Astrocyte of the hippocampus (primary cell): ENCODE measurements around the gene CEND1.

ENCODE experiments used
- DNase-seq: peaks from one replicate; pipeline ENCODE4 v3.0.0; 2011; ENCODE audit warnings: low read depth, low spot score

Gene CEND1

DNA sequence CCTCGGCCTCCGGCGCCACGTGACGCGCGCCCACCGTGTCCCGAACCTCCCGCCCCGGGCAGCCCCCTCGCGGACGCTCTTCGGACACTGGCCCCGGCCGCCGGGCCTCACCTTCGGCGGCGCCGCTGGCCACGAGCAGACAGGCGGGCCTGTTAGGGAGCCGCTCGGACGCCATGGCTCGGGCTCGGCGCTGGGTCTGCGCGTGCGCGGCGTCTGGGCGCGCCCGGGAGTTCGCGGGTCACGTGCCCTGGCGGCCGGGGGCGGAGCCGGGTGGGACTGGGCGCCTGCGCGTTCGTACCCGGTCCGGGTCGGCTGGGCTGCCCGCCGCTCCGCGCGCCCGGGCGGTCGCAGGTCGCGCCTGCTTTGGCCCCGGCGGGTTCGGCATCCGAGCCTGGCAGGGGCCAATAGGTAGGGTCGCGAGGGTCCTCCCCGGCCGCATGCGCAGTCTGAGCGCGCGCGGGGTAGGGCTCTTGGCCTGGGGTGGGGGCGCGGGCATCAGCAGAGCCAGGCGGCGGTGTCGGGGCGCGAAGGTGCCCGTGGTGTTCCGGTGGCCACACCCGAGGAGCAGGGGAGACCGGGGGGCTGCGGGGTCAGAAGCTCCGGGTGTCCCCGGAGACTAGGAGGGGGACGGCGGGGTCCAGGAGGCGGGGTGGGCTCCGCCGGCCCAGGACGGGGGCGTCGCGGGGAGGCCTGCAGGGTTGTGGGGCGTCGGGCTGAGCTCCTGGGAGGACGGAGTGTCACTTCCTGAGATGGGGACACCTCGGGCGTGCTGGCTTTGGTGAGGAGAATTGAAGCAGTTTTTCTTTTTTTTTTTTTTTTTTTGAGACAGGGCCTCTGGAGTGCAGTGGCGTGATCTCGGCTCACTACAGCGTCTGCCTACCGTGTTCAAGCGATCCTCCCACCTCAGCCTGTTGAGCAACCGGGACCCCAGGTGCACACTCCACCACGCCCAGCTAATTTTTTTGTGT, 12.3 kb downstream of the CEND1 start, which contains the start of gene GATD1:
Gene GATD1 (minus strand): TSS at position 200 of the 968 bp plus-strand sequence. CDS start 25 bp downstream, at position 175.
- peak; percentile 97 for DNase-seq

DNA sequence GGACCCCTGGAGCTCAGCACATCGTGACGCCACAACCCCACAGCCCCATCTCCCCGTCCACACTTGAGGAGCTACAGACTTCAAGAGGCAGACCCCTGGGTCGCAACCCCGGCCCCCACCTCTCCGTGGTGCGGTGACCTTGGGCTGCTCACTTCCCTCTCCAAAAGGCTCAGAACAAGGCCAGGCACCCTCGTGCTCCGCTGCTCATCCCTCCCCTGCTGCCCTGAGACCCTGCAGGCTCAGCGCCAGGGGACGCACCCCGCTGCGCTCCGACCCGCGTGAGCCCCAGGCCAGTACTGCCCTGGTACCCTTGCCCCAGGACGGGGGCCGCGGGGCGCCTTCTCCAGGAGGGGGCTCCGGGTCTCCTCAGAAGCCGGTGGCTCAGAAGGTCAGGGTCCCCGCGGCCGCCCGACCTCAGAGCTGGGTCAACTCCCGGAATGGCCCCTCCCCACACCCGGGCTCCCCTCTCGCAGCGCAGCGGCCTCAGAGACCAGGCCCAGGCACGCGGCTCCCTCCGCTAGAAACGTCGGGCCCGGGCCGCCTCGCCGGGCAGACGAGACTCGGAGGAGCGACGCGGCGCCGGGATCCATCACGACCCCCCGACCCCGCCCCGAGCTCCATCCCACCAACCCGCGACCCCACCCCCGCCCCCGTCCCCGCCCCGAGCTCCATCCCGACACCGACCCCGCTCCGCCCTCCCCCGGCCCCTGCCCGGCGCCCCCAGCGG, 13.2 kb downstream of the CEND1 start:
- peak; percentile 67 for DNase-seq

DNA sequence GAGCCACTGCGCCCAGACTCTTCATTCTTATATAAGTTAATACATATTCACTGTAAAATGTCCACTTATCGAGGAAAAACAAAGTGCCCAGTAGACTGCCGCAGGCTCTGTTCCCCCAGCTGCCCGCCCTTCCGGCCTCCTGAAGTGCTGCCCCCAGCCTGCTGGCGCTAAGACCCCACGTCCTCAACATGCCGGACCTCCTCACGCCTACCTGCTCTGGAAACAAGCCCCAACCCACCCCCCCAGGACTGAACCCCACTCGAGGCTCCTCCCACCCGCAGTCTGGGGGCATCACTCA, 13.7 kb downstream of the CEND1 start:
- peak; percentile 16 for DNase-seq

DNA sequence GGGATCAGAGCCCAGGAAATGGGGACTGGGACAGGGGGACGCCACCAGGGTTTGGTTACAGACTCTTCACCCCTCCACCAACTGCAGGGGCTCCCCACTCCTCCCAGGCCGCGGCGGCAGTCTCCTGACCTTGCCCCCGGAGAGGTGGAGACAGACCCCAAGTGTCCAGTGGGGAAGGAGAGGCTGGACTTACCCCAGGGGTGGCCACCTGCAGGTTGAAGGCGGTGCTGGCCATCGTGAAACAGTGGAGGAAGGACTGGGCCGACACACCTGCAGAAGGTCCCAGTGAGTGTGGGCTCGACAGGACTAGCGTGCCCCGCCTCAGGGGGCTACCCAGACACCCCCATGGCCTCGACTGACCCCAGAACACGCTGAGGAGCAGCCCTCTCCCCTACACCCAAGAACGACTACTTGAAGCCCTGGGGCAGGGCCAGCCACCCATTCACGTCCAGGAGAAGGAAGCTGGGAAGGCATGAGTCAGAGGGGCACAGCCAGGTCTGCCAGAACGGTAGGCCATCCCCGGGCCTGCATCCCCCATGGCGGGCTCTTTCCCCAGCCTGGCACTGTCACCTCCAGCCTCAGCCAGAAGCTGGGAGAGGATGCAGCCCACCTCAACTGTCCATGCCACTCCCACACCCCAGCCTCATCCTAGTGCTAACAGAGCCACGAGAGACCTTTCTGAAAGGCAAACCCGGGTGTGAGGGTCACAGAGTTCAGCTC, 14.9 kb downstream of the CEND1 start:
- DNase-seq, result peak; percentile 65

DNA sequence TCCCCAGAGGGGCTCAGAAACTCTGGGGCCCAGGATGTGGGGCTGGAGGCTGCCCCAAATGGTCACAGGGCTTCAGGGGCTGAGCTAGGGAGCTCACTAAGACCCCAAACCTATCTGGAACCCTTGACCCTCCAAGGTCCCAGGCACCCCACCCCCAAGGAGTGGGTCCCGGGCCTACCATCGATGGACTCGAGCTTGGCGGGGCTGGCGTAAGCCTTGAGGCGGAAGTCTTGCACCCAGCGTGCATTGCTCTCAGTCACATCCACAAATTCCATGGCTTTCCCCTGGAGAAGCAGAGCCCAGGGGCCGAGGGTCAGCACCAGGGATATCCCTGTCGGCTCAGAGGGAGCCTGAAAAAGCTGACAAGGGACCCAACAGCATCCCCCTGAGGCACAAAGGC, 16.1 kb downstream of the CEND1 start:
- no peak for DNase-seq

DNA sequence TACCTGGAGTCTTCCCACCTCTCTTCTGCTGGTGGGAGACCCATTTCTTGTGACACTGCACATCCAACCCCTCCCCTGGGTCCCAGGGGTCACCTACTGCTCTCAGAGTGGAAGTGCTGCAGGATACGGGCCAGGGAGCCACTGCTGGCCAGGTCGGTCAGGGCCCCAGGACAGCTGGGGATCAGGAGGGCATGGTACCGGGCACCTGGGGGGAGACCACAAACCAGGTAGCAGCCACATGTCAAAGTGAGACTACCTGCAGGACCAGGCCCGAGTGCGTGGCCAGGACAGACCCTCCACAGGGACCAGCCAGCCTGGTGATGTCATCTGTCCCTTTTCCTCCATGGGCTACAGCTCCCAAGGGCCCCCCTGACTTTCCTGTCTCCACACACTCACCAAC, 16.5 kb downstream of the CEND1 start:
- DNase-seq, result peak; percentile 0

DNA sequence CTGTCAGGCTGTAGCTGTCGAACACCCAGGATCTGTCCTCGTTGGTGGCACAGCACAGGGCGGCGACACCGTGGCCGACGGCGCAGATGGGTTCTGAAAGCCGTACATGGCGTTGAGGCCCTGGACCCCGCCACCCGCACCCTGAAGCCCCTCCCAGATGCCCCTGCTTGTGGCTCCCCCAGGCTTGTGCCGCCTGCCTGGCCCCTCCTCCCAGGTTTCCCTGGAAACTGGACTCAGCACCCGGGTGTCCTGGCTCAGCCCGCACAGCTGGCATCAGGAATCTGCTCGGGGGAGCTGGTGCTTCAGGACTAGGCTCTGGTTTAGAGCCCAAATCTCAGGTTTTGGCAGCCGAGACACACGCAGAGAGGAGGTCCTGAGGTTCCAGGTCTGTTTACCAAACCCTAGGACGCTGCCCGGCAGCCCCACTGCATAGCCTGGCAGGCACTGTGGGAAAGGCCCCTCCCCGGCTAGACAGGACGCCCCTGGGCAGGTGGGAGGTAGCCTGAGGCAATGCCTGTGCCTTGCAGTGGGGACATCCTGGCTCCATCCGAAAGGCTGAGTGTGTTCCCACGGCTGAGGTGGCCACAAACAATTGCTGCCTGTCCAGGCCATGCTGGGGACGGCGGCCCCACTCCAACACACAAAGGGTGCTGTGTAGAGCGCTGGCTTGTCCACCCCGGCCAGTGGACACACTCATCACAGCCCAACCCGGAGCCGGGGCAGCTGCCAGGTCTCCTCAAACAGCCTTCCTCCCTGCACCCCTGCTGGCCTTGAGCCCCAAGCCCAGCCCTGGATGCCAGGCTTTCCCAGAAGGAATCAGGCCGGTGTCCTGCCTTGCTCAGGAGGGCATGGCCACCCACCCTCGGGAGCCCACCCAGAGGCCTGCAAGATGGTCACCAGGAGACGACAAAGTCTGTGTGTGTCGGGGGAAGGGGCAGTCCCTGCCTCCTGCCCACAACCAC, 17.2 kb downstream of the CEND1 start:
- DNase-seq, result peak; percentile 41

DNA sequence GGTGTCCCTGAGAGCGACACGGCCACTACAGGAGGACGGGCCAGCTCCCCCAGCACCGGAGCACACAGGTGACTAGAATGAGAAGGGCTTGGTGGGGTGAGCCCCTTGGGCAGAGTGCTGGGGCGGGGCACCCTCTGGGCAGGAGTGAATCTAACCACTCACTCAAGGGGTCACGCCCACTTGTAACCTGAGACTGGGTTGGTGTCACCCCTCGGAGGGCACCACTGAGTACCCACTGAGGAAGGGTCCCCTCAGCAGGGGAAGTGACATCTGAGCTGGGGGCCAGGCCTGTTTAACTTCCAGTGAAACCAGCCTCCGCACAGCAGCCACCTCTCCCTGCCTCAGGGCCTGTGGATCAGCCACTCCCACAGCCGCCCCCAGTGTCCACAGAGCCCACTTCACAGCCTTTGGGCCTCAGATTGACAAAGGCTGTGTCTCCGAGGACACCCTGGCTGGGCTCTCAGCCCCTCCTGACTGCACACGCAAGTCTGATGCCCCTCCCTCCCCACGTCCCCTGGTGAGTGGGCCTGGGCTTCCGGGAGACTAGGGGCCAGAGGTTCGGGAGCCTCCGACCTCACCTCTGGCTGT, 18.2 kb downstream of the CEND1 start:
- DNase-seq, result peak; percentile 1

DNA sequence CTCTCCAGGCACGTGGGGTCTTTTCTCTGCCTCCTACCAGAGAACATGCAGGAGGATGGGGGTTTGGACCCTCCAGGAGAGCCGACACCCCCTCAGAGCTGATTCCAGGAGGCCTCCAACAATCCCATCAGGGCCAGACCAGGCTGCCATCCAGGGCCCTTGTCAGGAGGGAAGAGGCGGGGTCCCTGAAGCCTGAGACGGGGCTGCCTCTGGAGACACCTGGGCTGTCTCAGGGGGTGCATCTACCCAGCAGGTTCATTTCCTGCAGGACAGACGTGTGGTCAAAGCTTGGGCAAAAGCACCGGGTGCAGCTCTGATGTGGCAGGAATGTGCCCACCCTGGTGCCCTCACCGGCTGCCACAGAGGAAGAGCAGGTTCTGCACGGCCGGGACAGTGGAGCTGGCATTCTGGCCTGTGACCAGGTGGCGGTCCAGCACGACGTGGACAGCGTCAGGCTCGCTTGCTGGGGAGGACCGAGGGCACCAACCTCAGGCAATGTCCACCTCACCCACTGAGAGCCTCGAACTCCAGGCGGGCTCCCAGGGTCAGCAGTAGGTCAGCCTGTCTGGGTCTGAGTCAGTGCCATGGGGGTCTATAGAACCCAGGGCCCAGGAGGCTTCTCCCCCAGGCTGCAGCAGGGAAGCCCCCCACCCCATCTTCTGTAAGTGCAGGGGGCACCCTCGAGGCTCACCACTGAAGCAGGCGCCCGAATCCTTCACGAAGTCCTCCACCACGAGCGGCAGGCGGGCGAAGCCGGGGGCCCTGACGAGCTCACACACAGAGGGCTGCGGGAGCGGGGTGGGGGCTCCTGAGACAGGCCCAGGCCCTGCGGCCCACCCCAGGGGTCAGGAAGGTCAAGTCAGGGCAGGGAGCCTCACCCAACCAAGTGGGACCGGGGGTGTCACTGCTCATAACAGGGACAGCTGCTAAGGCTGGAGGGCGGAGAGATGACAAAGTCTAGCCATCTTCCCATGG, 19.0 kb downstream of the CEND1 start:
- no peak for DNase-seq

DNA sequence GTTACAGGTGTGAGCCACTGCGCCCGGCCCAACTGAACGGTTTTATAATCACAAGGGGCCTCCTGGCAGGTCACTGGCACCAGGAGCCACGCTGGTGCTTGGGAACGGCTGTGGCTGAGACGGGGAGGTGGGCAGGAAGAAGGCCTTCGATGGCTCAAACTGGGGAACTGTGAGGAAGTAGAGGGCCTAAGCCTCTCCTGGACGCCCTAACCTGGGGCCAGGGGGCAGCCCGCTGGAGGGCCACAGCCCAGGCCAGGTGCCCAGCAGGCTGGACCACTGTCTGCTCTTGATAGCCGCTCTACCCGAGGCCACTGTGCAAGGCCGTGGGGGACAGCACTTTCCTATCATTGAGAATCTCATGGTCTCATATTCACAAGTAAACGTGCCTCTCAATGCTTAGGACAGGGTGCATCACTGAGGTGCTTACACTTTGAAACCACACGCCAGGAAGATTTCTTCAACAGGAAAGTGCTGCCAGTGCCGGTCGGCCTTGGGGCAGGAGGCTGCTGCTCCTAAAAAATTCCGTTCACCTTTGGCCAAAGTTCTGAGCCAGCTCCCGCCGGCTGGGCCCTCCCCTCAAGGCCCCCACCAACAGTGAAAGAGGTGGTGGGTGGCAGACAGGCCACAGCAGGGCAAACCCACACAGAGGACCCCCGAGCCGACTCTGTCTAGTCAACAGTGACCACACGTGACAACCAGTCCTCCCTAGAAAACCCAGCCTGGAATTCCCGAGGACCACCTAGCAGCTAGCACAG, 19.8 kb downstream of the CEND1 start:
- no peak for DNase-seq

DNA sequence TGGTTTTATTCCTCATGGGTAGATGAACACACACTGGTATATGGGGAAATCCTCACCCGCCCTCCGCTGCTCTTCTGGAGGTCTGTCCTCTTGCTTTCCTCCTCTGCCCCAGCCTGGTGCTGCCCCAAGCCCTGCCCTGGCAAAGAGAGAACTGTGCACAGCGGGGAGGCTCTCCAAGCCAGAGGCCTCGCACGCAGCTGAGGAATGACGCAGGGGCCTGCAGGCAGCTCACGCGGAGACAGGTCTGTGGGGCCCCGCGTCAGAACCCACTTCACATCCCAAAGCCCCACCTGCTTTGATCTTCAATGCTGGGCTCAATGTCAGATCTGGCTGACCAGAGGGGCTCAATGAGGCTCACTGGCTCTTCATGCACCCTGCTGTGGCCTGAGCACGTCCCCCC, 22.7 kb downstream of the CEND1 start:
- DNase-seq, result no peak

DNA sequence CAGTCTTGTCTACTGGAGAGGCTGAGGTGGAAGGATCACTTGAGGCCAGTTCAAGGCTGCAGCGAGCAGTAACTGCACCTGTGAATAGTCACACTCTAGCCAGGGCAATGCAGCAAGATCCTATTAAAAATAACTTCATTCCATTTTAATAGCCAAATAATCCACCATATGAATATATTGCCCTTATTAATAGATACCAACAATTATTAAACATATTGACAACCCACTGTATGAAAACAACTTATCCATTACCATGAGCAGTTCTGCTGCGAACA, 23.0 kb downstream of the CEND1 start:
- DNase-seq, result no peak

DNA sequence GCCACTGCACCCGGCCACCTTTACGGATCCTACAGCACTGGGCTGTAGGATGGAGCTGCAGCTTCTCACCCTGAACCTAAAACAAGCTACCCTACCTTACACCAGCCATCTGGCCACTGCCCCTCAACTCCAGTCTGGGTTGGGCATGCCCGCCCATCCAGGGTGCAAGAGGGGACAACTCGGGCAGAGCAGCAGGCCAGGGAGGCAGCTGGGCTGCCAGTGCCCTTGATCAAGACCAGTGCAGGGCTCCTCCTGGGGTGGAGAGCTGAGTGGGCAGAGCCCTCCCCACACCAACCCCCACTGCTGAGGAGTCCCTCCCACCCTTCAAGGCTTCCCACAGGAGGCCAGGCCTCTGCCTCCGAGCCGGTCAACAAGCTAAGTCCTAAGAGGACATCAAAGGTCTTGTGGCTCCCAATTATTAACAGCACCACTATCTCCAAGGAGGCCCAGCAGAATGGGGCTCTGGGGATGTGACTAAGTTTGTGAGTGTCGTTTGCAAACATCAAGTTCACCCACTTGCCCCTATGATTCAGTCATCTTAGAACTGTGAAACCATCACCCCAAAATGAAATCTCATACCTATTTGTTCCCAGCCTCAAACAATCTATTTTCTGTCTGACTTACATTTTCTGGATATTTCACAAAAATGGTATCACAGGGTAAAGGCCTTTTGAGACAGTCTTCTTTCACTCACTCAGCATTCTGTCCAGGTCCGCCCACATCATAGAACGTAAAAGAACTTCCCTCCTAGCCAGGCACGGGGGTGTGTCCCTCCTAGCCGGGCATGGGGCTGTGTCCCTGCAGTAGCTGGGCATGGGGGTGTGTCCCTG, 23.6 kb downstream of the CEND1 start:
- no peak for DNase-seq

DNA sequence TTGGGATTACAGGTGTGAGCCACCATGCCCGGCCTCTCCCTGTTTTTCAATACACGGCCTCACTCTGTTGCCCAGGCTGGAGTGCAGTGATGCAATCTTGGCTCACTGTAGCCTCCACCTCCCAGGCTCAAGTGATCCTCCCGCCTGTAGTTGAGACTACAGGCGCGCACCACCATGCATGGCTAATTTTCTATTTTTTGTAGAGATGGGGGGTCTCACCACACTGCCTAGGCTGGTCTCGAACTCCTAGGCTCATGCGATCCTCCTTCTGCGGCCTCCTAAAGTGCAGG, 24.1 kb downstream of the CEND1 start:
- DNase-seq, result no peak

DNA sequence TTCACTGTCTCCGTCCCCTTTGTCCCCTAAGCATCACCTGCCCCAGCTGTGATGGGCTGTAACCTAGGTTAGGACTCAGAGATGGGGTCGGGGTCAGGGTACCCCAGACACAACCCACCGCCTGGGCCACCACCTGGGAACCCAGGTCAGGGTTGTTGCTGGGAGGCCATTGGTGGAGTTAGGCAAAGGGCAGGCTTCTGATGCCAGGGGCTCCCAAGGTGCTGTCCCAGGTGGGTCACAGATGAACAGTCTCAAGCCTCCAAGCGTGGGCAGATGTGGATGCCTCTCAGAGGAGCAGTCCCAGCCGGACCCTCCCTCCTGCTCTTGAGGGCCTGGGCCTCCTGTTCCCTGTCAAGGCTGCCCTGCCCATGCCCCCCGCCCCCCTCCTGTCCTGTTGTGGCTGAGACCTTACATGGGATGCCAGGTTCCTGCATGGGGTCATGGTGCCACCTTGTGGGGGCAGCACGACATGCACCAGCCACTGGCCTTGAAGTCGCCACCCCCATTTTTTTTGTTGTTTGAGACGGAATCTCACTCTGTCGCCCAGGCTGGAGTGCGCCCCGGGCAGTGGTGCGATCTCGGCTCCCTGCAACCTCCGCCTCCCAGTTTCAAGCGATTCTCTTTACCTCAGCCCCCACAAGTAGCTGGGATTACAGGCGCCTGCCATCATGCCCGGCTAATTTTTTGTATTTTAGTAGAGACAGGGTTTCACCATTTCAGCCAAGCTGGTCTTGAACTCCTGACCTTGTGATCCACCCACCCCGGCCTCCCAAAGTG, 24.7 kb downstream of the CEND1 start:
- peak; percentile 75 for DNase-seq

DNA sequence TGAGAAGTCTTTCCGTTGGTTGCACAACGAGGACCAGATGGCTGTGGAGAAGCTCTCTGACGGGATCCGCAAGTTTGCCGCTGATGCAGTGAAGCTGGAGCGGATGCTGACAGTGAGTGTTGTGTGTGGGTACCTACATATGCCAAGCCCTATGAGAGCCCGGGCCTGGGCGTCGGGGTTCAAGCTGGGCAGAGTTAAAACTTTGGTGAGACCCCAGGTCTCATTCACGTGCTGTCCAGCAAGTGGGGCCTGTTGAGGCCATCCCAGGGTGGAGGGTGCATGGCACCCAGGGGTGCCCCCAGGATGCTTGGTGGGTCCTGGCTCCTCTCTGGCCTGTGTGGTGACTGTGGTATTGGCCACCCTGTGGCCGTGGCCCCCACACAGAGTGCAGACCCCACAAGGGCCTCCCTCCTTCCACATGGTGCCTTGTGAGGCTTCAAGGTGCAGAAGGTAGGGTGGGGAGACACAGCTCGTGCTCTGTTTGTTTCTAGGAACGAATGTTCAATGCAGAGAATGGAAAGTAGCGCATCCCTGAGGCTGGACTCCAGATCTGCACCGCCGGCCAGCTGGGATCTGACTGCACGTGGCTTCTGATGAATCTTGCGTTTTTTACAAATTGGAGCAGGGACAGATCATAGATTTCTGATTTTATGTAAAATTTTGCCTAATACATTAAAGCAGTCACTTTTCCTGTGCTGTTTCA, 25.4 kb downstream of the CEND1 start:
- no peak for DNase-seq
